Glomerular visceral epithelial cell (primary cell): ENCODE data around the gene EAF1.
"Not testable (repeated sequence)": the region's sequence is repeated elsewhere in the genome, so short reads cannot be mapped to it uniquely, and the experiment has no call there.

ENCODE experiments used
- DNase-seq: peaks from one replicate; pipeline ENCODE4 v3.0.0-alpha.2; 2016; ENCODE audit errors: extremely low spot score

The EAF1 gene

DNA sequence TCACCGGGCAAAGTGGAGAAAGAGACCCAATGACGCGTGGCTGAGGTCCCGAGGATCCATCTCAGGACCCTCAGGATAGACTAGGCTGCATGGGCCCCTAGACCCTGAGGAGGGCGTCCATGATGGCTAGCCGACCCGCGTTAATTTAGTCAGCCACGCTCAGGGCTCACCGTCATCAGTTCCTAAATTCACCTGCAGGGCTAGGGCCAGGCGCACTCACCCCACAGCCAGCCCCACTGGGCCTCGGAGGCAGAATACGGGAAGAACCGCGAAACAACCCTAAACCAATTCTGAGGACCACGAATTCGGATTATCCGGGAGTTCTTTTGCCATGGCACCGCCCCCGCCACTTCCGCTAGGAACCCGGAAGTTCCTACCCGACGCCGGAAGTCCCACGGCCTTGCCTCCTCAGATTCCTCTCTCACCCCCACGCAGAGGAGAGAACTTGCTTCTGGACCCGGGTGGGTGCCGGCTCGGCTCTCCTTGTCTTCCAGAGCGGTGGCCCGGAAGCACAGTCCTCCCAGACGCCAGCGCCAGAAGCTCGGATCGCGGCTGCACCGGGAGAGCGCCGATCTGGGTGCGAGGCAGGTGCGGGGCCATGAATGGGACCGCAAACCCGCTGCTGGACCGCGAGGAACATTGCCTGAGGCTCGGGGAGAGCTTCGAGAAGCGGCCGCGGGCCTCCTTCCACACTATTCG lies at the start of gene EAF1, which contains the start of gene METTL6:
Gene EAF1, plus strand, starts transcription at position 417 of the 699 bp plus-strand sequence. Its CDS starts 182 bp downstream, at position 599.
Gene METTL6, minus strand, starts transcription at position 363 of the 699 bp plus-strand sequence. CDS start 1,033 bp downstream, outside the sequence.
- peak; percentile 77 for DNase-seq

DNA sequence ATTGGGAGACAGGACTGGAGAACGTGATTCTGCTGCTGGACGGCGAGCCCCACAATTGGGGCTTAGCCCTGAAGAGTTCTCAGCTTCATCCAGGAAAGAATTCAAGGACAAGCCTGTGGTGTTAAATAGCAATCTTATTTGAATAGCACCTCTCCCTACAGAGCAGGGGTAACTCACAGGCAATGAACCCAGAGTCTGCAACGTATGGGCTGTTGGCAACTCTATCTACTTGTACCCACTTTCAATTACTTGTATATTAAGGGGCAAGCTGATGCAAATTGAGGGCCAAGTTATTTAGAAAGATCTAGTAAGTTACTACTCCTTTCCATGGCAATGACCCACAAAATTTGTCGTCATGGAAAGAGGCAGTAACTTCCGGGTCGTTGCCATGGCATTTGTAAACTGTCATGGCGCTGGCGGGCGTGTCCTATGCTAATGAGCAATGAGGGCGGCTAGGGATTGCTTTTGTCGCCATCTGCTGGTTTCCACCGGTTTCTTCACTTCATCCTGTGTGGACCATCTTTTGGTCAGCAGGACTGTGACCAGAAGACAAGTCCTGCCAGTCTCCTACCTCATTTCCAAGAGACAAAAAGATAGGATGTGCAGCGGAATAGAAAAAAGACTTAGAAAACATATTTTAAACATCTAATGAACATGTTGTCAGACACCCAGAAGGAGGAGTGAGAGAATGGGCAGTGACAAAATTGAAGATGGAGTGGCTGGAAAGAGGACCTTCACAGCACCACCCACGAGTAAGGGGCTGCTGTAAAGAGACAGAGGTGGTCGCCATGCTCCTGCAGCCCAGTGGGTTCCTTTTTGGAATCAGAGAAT lies 49.2 kb upstream of the EAF1 start:
- DNase-seq: peak; percentile 88

DNA sequence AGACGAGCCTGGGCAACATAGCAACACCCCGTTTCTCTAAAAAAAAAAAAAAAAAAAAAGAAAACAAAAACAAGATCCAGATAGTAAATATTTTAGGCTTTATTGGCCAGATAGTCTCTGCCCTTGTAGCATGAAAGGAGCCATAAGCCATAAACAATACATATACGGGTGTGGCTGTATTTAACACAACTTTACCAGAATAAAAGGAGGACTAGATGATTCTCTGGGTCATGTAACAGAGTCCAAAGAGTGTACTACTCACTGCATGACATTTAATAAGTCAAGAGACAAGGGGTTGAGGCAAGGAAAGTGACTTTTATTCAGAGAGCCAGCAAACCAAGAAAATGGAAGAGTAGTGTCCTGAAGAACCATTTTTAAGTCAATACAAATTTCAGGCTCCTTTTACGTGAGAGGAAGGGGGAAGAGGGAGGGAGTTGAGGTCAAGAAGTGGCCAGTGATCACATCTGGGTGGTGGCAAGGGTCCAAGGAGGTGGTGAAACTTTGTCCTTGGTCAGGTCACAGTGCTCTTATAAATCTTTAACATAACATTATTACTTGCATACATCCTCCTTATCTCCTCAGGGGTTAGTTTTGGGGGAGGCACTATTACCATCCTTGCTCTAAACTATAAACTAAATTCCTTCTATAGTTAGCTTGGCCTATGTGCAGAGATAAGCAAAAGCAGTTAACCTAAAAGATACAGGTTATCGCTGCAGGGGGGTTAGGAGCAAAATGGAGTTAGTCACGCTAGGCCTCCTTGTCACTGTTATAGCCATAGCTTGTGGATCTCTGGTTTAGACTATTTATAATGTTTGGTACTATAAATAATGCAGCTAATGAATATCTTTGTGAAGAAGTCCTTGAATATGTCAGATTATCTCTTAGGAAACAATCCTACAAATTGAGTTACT lies 46.2 kb upstream of the EAF1 start:
- DNase-seq: no peak

DNA sequence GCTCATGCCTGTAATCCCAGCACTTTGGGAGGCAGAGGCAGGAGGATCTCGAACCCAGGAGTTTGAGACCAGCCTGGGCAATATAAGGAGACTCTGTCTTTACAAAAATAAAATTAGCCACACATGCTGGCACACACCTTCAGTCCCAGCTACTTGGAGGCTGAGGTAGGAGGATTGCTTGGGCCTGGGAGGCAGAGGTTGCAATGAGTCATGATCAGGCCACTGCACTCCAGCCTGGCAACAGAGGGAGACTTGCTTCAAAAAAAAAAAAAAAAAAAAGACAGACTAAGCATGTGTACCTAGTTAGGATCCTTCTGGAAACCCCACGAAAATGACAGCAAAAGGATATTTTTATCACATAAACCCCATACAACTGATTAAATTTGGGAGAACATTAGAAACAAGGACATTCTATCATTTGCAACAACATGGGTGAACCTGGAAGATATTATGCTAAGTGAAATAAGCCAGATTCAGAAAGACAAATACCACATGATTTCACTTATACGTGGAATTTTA lies 44.9 kb upstream of the EAF1 start:
- DNase-seq: no peak

DNA sequence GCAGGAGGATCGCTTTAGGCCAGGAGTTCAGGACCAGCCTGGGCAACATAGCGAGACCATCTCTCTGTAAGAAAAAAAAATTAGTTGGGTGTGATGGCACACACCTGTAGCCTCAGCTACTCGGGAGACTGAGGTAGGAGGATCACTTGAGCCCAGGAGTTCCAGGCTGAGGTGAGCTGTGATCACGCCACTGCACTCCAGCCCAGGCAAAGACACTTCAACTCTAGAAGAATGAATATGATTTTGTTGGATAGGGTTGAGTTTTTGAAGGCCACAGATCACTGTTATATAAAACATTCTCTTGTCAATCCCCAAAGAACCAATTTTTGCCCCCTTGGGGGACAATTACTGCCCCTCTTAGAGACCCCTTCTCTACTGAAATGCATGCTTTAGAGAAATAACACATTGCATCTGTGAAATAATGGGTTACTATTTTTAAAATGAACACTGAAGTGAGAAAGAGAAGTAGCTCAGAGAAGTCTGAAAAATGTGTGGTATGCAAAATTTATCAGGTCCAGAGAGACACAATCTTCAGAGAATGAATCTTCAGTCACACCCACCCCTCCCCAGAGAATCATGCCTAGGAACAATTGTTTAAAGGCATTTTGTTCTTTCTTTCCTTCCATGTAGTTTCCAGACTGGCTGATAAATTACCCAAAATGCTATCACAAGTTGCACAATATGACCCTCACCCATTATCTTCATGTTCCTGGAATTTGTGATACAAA lies 42.7 kb upstream of the EAF1 start:
- no peak for DNase-seq

DNA sequence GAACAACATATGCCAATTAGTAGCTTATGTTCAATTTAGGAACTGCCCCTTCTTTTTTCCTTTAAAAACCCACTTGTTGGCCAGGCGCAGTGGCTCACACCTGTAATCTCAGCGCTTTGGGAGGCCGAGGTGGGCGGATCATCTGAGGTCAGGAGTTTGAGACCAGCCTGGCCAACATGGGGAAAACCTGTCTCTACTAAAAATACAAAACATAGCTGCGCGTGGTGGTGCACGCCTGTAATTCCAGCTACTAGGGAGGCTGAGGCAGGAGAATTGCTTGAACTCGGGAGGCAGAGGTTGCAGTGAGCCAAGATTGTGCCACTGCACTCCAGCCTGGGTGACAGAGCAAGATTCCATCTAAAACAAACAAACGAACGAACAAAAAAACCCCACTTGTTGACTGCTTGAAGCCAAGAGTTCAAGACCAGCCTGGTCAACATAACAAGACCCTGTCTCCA lies 42.1 kb upstream of the EAF1 start:
- DNase-seq: not testable (repeated sequence)

DNA sequence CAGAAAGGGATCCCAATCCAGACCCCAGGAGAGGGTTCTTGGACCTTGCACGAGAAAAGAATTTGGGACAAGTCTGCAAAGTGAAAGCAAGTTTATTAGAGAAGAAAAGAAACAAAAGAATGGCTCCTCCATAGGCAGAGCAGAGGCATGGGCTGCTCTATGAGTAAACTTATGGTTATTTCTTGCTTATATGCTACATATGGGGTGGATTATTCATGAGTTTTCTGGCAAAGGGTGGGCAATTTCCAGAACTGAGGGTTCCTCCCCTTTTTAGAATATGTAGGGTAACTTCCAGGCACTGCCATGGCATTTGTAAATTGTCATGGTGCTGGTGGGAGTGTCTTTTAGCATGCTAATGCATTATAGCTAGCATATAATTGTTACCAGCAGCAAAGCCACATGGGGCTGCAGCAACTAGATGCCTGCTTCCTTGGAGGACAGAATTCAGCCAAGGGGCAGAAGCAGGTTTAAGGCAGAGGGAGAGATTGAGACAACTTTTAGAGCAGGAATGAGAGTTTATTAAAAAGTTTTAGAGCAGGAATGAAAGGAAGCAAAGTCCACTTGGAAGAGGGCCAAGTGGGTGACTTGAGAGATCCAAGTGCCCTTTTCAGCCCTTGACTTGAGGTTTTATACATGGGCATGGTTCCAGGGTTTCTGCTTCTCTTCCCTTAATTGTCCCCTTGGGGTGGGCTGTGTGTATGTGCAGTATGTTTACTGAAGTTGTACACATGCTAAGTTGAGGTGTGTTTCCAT lies 41.3 kb upstream of the EAF1 start:
- DNase-seq: no peak

DNA sequence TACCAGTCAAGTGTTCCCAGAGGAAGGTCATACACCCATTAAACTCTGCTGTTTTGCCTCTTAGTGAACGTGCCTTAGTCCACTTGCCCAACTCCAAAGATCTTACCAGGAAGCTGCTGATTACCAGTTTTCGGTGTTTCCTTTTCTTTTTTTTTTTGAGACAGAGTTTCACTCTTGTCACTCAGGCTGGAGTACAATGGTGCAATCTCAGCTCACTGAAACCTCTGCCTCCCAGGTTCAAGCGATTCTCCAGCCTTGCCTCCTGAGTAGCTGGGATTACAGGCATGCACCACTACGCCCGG lies 40.8 kb upstream of the EAF1 start:
- not testable (repeated sequence) for DNase-seq

DNA sequence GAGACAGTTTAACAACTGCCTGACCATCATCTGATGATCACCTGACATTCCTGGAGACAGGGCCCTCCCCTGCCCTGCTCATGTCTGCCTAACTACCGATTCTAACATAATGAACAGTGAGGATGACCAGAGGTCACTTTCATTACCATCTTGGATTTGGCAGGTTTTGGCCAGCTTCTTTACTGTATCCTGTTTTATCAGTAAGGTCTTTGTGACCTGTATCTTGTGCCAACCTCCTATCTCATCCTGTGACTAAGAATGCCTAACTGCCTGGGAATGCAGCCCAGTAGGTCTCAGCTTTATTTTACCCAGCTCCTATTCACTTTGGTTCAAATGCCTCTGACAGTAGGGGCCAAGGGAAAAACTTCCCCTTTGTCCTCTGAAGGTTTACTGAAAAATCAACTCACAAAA lies 40.2 kb upstream of the EAF1 start:
- no peak for DNase-seq

DNA sequence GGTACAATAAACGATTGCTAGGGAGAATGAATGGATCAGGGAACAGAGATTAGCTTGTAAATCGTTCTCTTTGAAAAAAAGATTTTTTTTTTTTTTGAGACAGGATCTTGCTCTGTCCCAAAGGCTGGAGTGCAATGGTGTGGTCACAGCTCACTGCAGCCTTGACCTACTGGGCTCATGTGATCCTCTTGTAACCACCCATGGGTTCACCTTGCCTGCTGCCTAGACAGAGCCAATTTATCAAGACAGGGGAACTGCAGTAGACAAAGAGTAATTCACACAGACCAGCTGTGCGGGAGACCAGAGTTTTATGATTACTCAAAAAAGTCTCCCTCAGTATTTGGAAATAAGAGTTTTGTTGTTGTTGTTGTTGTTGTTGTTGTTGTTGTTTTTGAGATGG lies 39.7 kb upstream of the EAF1 start:
- DNase-seq: no peak

DNA sequence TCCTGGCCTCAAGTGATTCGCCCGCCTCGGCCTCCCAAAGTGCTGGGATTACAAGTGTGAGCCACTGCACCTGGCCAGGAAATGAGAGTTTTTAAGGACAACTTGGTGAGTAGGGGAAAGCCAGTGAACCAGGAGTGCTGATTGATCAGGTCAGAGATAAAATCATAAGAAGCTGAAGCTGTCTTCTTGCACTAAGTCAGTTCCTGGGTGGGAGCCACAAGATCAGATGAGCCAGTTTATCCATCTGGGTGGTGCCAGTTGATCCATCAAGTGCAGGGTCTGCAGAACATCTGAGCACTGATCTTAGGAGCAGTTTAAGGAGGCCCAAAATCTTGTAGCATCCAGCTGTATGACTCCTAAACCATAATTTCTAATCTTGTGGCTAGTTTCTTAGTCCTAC lies 39.1 kb upstream of the EAF1 start:
- not testable (repeated sequence) for DNase-seq

DNA sequence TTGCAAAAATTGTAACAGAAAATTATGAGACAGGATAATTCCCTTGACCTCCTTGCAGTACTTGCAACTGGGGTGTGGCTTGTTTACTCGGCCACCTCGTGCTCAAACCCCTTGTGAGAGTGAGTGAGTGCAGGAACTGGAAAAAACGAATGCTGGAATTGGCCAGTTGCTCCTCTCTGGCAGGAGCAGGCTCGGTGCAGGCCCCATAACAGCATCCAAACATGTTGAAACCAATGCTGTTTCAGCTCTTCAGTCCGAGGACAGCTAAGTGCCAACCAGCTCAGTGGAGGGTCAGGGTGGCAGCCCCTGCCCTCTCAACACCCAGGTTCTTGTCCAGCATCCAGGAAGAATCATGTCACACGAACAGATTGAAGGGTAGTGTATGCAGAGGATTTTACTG lies 36.9 kb upstream of the EAF1 start:
- no peak for DNase-seq

DNA sequence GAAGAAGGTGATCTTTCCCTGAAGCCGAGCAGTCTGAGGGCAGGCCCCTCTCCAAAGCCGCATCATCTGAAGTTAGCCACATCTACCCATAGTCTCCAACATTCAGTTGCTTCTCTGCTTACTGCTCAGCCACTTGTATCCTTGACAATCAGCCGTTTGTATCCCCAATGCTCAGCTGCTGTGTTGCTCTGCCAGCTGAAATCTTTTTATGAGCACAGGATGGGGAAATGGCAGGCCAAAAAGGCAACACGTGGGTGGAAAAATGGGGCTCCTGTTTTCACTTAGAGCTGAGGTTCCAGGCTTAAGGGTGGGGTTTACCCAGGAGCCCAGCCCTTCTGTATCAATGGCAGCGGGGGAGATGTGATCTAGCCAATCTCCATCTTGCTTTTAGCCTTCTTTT lies 36.4 kb upstream of the EAF1 start:
- no peak for DNase-seq

DNA sequence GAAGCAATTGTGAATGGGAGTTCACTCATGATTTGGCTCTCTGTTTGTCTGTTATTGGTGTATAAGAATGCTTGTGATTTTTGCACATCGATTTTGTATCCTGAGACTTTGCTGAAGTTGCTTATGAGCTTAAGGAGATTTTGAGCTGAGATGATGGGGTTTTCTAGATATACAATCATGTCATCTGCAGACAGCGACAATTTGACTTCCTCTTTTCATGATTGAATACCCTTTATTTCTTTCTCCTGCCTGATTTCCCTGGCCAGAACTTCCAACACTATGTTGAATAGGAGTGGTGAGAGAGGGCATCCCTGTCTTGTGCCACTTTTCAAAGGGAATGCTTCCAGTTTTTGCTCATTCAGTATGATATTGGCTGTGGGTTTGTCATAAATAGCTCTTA lies 34.1 kb upstream of the EAF1 start:
- not testable (repeated sequence) for DNase-seq

DNA sequence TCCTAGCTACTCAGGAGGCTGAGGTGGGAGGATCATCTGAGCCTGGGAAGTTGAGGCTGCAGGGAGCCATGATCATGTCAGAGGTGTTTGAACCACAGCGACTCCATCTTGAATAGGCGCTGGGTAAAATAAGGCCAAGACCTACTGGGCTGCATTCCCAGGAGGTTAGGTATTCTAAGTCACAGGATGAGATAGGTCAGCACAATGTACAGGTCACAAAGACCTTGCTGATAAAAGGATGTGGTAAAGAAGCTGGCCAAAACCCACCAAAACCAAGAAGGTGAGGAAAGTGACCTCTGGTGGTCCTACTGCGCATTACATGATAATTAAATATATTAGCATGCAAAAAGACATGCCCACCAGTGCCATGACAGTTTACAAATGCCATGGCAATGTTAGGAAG lies 28.7 kb upstream of the EAF1 start:
- not testable (repeated sequence) for DNase-seq

DNA sequence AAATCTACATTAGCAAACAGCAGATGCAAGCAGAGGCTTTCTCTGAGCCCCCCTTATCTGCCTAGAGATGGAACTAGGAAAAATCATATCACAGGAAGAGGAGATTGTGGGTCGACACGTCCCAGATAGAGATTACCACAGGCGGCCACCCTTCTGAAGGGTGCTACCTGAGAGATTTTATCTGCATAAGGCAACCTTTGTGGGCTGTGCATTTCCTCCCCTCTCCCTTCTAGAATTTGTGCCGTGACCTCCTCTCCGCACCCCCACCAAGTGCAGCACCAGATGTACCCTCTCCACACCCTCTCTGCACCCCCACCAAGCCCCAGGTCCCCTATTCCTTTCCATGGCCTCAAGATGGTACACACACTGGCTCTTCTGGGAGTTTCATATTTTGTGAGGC lies 27.4 kb upstream of the EAF1 start:
- DNase-seq: no peak

DNA sequence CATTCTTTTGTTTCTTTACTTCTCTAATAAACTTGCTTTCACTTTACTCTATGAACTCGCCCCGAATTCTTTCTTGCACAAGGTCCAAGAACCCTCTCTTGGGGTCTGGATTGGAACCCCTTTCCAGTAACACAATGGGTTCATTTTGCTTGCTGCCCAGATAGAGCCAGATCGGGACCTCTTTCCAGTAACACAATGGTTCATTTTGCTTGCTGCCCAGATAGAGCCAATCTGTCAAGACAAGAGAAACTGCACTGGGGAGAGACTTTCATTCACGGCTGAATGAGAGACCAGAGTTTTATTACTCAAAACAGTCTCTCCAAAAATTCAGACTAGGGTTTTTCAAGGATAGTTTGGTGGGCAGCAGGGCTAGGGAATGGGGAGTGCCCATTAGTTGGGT lies 25.5 kb upstream of the EAF1 start:
- no peak for DNase-seq

DNA sequence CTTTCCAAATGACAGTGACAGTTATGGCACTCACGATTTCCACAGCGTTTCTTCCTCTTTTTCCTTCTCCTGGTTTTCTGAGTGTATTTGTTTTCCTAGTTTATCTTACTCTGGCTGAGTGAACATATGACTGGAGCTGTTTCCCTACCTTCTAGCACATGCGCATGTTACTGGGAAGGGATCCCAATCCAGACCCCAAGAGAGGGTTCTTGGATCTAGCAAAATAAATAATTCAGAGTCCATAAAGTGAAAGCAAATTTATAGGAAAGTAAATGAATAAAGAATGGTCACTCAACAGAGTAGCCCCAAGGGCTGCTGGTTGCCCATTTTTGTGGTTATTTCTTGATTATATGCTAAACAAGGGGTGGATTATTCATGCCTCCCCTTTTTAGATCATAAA lies 23.9 kb upstream of the EAF1 start:
- DNase-seq: no peak

DNA sequence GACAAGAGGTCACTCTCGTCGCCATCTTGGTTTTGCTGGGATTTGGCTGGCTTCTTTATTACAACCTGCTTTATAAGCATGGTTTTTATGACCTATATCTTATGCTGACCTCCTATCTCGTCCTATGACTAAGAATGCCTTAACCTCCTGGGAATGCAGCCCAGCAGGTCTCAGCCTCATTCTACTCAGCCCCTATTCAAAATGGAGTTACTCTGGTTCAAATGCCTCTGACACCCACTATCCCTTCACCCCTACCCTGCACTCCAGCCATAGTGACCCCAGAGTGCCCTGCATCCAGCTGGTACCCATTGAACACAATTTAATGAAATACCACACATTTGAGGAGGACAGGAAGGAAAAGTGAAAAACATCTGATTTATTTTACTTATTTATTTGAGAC lies 23.4 kb upstream of the EAF1 start:
- DNase-seq: no peak

DNA sequence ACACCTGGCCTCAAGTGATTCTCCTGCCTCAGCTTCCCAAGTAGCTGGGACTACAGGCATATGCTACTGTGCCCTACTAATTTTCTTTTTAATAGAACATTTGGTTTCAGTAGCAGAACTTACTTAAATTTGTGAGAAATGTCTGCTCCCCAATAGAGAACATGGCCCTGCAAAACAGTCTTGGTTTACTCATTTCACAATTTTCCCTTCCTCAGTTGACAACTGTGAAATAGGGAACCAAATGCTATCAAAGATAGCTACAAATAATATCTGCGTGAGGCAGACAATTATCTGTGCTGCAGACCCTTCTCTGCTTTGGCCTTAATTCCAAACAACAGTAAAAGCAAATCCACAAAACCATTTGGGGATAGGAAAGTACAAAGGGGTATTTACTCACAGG lies 22.6 kb upstream of the EAF1 start:
- DNase-seq: no peak
